HS-5 (cell line): ENCODE results near the gene PFKP.

Source experiments
- DNase-seq: peaks from one replicate; pipeline ENCODE4 v3.0.0-alpha.2; 2012; ENCODE audit warnings: low read depth

PFKP gene

DNA sequence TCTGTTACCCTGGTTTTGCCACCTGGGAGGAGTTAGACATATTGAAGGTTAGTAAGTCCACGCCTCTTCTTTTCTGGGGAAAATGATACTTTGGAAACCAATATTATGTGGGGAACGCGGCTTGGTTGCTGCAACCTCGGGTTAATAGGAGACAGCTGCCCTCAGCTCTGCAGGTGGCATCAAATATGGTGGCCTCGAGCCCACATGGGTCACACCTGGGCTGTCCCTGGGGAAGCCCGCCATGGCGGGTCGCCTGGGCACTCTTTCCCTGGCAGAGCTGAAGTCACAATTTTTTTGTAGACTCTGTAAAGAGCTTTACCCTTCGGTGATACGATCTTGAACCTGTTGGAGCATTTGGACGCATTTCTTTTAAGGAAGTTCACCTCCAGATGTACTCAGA is 2.5 kb downstream of the PFKP start:
- no peak for DNase-seq

DNA sequence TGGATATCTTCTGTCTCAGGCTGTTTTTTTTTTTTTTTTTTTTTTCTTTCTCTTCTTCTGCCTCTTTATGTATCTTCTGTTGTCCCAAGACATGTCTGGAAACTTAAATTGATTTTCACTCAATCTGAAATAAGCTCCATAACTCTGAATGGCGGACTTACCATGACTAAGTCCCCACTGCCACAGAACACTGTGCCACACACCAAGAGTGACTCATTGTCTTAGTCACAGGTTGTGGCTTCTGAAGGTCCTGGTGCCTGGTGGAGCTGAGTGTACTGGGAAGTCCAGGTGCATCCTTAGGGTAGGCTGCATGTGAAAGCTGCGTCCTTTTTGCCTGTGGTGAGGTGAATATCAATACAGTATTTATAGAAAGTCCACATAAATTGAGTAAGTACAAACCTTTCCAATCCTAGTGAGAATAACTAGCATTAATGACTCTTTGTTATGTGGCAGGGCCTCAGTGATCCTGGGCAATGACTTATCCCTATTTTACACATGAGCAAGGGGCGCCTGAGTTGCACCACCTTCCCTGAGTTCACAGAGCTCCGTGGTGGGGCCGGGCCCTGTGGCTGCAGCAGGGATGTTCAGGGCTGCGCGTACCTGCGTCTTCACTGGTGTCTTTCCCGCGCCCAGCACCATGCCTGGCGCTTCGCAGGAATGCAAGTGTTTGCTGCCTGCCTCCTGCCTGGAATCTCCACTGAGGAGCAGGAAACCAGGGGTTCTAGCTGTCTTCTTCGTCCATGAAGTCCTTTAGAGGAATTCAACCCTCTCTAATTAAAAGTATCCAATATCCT is 4.3 kb downstream of the PFKP start:
- DNase-seq: no peak

DNA sequence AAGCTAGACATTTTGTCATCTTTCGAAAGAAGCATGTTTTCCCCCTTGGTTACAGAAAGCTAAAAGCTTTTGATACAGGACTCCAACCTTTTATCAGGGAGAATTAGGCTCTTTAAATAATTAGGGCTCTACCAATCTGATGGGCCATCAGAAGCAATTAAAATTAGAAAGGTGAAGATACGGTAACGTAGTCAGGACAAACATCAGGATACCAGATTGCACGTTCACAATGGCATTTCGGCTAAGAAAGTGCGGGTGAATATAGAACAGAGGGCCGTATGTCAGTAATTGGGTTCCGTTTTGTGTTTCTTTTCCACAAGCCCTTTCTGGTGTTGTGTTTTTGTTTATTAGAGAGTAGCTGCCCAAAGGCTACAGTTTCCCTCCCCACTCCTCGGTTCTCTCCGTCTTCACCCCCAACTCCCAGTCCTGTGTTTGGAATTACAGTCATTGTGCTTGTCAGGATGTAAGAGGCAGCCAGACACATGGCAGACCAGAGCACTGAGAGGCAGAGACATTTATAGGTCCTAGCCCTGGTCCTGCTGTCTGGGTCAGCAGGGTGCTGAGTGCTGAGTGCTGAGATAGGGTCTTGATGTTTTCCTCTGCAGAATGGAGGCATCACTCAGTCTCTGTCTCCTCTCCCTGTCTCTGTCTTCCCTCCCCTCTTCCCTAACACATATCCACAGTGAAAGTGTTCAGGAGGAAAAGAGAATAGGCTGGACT is 5.5 kb downstream of the PFKP start:
- no peak for DNase-seq

DNA sequence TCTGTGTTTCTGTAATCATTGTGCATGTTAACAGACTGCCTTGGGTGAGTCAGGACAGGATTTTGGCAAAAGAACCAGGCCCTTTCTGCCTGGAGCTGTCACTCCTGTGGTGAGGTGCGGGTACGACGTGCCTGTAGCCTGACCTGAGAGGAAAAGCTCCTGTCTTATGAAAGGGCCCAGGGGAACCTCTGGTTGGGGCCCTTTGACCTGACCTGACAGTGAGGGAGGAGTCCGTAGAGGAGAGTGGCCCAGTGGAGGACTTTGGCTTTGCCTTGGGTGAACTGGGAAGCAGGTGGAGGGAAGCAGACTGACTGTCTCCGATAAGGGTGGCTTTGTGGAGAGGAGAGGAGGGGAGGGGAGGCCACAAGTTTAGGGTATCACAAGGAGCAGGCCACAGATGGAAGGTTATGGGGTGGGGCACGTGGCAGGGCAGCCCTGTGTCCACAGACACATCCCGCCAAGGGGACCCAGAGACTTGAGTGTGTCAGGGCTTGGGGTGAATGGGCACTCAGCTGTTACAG is 6.9 kb downstream of the PFKP start:
- DNase-seq: no peak

DNA sequence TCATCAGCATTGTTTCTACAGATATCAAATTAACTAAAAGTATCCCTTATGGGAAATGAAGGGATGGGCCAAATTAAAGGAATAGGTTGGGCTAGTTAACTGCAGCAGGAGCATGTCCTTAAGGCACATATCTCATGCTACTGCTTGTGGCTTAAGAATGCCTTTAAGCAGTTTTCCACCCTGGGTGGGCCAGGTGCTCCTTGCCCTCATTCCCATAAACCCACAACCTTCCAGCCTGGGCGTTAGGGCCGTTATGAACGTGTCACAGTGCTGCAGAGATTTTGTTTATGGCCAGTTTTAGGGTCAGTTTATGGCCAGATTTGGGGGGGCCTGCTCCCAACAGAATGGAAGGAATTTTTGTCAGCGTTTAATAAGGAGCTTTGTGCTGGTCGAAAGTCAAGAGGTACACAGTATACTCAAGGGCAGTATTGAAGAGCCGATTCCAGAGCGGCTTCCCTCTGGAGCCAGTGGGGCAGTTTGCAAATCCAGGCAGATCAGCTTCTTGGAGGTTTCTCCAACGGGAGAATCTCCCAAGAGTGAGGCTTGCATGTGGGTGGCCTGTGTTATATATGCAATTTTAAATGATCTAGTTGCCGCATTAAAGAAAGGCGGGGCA is 7.7 kb downstream of the PFKP start:
- DNase-seq: no peak

GRCh38 chr10:3076138-3076537 is 8.8 kb downstream of the PFKP start:
- no peak for DNase-seq

DNA sequence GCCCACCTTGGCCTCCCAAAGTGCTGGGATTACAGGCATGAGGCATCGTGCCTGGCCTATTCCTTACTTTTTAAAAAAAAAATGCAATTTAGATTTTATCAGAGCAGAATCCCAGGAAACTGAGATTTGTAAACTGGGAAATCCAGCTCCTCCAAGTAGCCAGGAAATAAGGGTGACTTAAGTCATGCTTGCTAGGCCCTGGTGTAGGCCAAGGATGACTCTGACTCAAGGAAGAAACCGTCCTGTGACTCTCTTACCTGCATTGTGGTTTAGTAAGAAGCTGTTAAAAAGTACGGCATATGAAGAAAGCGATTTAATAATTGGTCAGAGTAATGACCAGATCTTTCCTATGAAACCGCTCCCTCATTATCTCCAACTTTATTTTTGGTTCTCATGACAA is 10.2 kb downstream of the PFKP start:
- DNase-seq: no peak

- no peak for DNase-seq
These were observed 10.7 kb downstream of the PFKP start for GRCh38 chr10:3077940-3078630.

- no peak for DNase-seq
These were observed 14.1 kb downstream of the PFKP start for GRCh38 chr10:3081383-3081981.

DNA sequence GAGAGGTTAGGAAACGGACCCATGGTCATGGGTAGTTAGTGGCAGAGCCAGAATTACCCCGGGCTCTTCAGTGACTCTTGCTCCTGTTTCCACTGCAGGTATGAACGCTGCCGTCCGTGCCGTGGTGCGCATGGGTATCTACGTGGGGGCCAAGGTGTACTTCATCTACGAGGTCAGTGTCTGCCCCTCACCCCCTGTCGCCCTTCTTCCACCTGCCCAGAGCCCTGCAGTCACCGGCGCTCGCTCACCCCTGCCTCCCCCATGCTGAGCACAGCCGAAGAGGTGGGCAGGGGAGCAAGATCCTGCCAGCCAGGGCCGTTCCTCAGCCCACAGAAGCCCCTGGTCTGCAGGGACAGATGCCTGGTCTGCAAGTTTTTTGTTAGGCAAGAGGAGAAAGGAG is 14.9 kb downstream of the PFKP start:
- no peak for DNase-seq

DNA sequence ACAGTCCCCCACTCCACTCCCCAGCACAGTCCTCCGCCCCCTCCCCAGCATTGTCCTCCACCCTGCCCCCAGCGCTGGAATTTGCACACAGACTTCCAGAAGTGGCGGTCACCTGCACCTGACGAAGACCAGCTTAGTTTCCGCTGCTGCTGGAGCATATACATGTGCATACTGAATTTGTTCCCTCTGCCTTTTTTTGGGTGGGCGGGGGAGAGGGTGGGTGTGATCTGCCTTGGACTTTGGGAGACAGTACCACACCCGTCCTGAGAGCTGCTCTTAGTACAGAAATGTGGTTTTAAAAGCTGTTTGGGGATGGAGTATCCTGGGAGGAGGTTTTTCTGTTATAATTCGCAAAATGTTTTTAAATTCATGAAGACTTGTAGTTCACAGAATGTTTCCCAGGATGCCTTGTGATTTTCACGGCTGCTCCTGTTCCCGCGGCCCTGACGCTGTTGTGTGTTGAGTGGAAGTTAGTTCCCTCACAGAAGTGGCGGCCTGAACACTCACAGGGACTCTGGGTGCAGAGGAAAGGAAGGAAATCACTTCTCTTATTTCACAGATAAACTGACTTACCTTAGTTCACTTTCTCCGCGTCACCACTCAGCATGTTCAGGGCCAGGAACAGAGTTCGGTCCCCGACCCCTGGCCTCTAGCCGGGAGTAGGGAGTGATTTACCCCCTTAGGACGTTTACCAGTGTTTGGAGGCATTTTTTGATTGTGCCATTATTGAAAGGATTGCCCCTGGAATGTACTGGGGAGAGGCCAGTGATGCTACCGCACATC is 18.6 kb downstream of the PFKP start:
- no peak for DNase-seq

DNA sequence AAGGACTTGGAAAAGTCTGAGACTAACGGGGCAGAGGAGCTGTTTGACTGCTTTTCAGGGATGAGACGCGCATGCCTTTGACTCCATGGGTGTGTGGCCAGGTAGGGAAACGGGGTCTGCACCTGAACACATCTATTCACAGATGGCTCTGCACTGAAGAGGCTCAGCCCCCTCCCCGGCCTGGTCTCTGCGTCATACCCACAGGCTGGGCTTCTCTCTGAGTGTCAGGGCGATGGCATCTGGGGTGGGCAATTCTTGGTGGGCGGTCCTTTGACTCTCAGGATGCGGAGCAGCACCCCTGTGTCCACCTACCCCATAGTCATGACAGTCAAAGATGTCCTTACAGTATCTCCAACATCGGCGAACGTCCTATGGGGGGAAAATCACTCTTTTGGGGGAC is 23.0 kb downstream of the PFKP start:
- DNase-seq: no peak

DNA sequence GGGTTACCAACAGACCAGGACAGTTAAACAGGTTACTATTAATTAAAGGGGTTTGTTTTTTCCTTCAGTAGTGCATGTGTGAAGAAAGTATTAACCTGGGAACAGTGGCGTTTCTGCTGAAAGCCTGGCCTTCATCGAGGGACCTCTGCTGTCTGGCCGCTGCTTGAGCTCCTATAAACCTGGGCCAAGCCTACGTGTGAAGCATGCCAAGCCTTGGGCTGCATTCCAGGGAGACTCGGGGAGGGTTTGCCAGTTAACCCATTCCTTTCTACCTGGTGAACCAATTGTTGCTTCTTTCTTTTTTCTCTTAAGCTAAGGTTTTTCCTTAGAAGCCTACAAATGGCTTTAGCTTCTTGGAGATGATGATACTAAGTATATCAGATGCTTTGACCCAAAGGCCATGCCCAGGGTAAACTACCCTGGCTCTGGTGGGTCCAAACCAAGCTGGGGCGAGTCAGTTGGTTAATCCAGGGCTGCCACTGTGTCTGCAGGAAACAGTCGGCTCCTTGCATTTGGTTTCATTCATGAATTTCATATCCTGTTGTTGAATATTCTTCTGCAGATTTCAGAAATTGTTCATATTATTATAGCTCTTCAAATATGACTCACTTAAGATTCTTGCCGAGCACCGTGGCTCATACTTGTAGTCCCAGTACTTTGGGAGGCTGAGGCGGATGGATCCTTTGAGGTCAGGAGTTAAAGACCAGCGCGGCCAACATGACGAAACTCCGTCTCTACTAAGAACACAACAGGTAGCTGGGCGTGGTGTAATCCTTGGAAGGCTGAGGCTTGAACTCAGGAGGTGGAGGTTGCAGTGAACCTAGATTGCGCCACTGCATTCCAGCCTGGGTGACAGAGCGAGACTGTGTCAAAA is 23.8 kb downstream of the PFKP start:
- no peak for DNase-seq

GRCh38 chr10:3091921-3092320 is 24.6 kb downstream of the PFKP start:
- no peak for DNase-seq

- DNase-seq: no peak
These were observed 26.6 kb downstream of the PFKP start for GRCh38 chr10:3093996-3094395.

DNA sequence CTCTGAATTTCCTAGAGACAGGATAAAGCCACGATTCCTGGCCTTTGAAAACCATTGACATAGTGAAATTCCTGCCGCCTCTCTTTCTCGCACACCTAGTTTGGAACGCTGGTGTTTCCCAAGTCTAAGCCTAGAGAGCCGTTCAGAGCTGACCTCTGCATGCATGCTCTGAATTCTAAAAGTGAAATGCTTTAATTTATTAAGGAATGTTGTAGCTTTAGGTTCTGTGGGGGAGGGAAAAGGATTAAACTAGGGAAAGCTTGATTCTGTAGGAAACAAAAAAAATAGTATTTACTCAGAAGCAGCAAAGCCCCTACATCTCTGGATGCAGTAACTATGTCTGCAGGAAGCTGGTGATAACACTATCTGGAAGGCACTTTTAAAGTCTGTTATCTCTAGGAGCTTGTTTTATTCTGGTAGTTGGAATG is 27.3 kb downstream of the PFKP start:
- DNase-seq: no peak

DNA sequence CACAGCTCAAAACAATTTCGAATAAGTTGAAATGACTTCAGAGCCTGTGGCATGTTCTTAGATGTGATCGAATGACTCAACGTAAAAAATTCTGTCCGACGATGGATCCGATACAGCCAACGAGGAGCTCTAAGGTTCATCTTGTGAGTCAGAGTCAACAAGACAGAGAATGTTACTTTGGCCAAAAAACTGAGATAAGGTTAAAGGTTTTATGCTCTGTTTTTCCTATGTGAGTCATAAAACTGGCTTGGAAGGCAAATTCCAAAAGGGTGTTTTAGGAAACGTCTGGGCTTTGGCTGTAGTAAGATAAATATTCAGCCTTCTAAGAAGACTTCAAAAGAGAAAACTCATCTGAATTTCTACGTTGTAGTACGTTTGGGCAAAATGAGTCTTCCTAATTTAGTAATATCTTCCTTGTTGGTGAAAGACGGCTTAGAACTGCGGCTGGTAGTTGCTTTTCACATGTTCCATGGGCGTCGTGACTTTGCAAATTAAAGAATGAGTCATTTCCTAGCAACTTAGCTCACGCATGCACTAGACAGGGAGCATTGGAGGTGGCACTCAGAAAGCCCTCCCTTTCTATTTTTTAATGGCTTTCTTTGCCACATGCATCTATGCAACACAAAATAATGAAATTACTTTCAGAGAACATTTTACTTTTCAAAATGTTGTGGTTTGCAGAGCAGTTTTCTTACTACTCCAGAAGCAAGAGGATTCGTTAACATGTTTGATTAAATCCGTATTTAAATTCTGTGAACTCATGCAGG is 28.2 kb downstream of the PFKP start:
- DNase-seq: peak; percentile 89

GRCh38 chr10:3096149-3096548 is 28.8 kb downstream of the PFKP start:
- DNase-seq: no peak

GRCh38 chr10:3097160-3097559 is 29.8 kb downstream of the PFKP start:
- no peak for DNase-seq
